GM13976 (cell line): ENCODE measurements around the gene CXXC5.

Experiments
- DNase-seq: peaks from one replicate; pipeline ENCODE4 v3.0.0; 2012; ENCODE audit warnings: low spot score
- CTCF ChIP-seq: IDR thresholded peaks from 2 replicates; pipeline ENCODE4 v1.5.1; 2012; ENCODE audit warnings: borderline replicate concordance, mild to moderate bottlenecking; ENCODE audit not compliant: insufficient read depth; ENCODE audit errors: extremely low read depth, missing control alignments, control extremely low read depth
- in situ Hi-C: fragments of 300-500 bp; cut with MboI; formaldehyde crosslinking; loops from one replicate; pipeline ENCODE4 v1.12.0; 2022; ENCODE audit warnings: low sequenced_read_pairs, mixed read lengths, inconsistent platforms; ENCODE audit not compliant: unreplicated experiment

CXXC5 gene

GRCh38 chr5:139667001-139667729 lies 19.0 kb downstream of the CXXC5 start:
- no peak for TF ChIP-seq CTCF
- in situ Hi-C loops = no loop called here
- no peak for DNase-seq

DNA sequence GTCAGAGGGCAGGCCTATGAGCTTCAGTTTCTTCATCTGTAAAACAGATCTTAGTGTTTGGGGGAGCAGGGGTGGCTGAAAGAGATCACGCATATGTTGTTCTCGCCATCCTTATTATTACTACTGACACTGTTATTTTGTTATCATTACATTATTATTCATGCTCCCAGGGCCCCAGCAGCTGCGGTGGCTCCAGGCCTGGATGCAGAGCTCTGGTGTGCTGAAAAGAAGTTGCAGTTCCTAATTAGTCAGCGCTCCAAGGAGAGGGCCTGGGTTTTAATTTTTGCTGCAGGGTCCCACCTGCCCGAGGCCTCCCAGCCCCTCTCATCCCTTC lies 19.5 kb downstream of the CXXC5 start:
- no peak for TF ChIP-seq CTCF
- DNase-seq = no peak
- in situ Hi-C loops = no loop called here

- peak; percentile 71 for DNase-seq
- in situ Hi-C loops = no loop called here
- no peak for TF ChIP-seq CTCF
Observed at GRCh38 chr5:139668064-139668880, 20.1 kb downstream of the CXXC5 start.

GRCh38 chr5:139668924-139669661 lies 20.9 kb downstream of the CXXC5 start:
- in situ Hi-C loops = no loop called here
- DNase-seq = no peak

GRCh38 chr5:139669662-139670368 lies 21.7 kb downstream of the CXXC5 start:
- in situ Hi-C loops = no loop called here
- peak; percentile 75 for DNase-seq
- no peak for TF ChIP-seq CTCF

More at GRCh38 chr5:139668924-139669661, 20.9 kb downstream of the CXXC5 start:
- TF ChIP-seq CTCF = no peak

GRCh38 chr5:139670369-139671095 lies 22.4 kb downstream of the CXXC5 start:
- peak; percentile 47 for TF ChIP-seq CTCF
- DNase-seq = peak; percentile 78
- in situ Hi-C loops = no loop called here
